Measurements from ENCODE around the gene ZNF592.

DNA sequence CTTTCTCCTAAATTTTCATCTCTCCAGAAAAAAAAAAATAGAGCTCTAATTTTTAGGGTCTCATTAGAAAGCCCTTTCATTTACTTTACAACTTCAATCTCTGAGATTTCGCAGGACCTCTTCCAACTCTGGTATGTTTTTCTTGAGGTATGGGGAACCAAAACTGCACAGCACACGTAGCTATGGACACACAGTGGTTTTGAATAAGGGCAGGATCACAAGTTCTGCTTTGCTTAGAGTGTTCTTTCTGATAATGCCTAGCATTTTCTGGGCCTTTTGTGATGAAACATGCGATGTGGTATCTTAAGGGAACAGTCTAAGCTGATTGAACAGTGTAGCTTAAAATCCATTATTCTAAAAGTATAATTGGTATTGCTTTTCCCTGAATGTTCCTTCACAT lies 25.3 kb downstream of the ZNF592 start:
- no peak for TF ChIP-seq ESRRA (IDR thresholded peaks at IDR 0.05; ENCODE audit: borderline replicate concordance, low read depth)
- TF ChIP-seq SRF (CRISPR knock-in tag; IDR thresholded peaks at IDR 0.05): no peak
- no peak for TF ChIP-seq RNF2 (IDR thresholded peaks at IDR 0.05)
- no peak for TF ChIP-seq SRSF1 (IDR thresholded peaks at IDR 0.05; ENCODE audit: low read depth, low read length)

Data from K562 (cell line).